HepG2 (cell line): Measurements from ENCODE around the gene TAF4B. TPM values are rescaled to one million over a fixed set of nuclear protein-coding genes. Genes with fewer than 3 reads are reported as not detected.

Experiments used
- CEBPB ChIP-seq: IDR thresholded peaks from 2 replicates; pipeline ENCODE4 v1.6.1; 2011; ENCODE audit warnings: low read depth, low read length, improper control_type of control experiment, borderline replicate concordance
- CEBPG ChIP-seq: IDR thresholded peaks from 2 replicates; pipeline ENCODE4 v1.6.1; 2016
- FOSL2 ChIP-seq: sonication (generic); formaldehyde crosslinking; IDR thresholded peaks from 2 replicates; pipeline ENCODE4 v1.4.0; 2020; ENCODE audit warnings: missing genetic modification reagents
- FOXA3 ChIP-seq: IDR thresholded peaks from 2 replicates; pipeline ENCODE4 v1.6.1; 2016; ENCODE audit warnings: missing genetic modification reagents, missing compliant biosample characterization
- GLI4 ChIP-seq: sonication (generic); formaldehyde crosslinking; IDR thresholded peaks from 2 replicates; pipeline ENCODE4 v1.5.1; 2020; ENCODE audit warnings: missing genetic modification reagents, mild to moderate bottlenecking, moderate library complexity, borderline replicate concordance
- HMG20A ChIP-seq: IDR thresholded peaks from 2 replicates; pipeline ENCODE4 v1.6.1; 2016; ENCODE audit warnings: borderline replicate concordance
- HMGA1 ChIP-seq: sonication (generic); formaldehyde crosslinking; conservative IDR thresholded peaks from 2 replicates; pipeline ENCODE4 v1.4.0; 2020; ENCODE audit warnings: missing genetic modification reagents
- HNF4A ChIP-seq: sonication (generic); formaldehyde crosslinking; IDR thresholded peaks from 2 replicates; pipeline ENCODE4 v1.4.0; 2020; ENCODE audit warnings: missing genetic modification reagents
- HOXA5 ChIP-seq: sonication (generic); formaldehyde crosslinking; IDR thresholded peaks from 2 replicates; pipeline ENCODE4 v1.4.0; 2020; ENCODE audit warnings: missing genetic modification reagents
- IRF9 ChIP-seq: sonication (generic); formaldehyde crosslinking; IDR thresholded peaks from 2 replicates; pipeline ENCODE4 v1.8.0; 2022; ENCODE audit warnings: missing genetic modification reagents, mild to moderate bottlenecking, borderline replicate concordance
- JUND ChIP-seq: sonication (generic); formaldehyde crosslinking; IDR thresholded peaks from 2 replicates; pipeline ENCODE4 v1.8.0; 2022; ENCODE audit warnings: mild to moderate bottlenecking, missing genetic modification reagents
- KLF15 ChIP-seq: sonication (generic); formaldehyde crosslinking; IDR thresholded peaks from 2 replicates; pipeline ENCODE4 v1.8.1; 2023; ENCODE audit warnings: borderline replicate concordance, mild to moderate bottlenecking, inconsistent platforms, missing genetic modification reagents, mixed read lengths
- MEF2D ChIP-seq: sonication (generic); formaldehyde crosslinking; IDR thresholded peaks from 2 replicates; pipeline ENCODE4 v1.5.1; 2020; ENCODE audit warnings: mild to moderate bottlenecking, missing genetic modification reagents
- MIER2 ChIP-seq: IDR thresholded peaks from 2 replicates; pipeline ENCODE4 v1.6.1; 2016; ENCODE audit warnings: missing biosample characterization, missing genetic modification reagents
- MNT ChIP-seq: fragments of 450-650 bp; IDR thresholded peaks from 2 replicates; pipeline ENCODE4 v1.6.1; 2016
- MYC ChIP-seq: sonication (generic); formaldehyde crosslinking; IDR thresholded peaks from 2 replicates; pipeline ENCODE4 v1.9.0; 2021; ENCODE audit warnings: missing genetic modification reagents, borderline replicate concordance
- PHF8 ChIP-seq: sonication (generic); formaldehyde crosslinking; IDR thresholded peaks from 2 replicates; pipeline ENCODE4 v1.5.0; 2020; ENCODE audit warnings: missing genetic modification reagents
- POLR2AphosphoS5 ChIP-seq: IDR thresholded peaks from 2 replicates; pipeline ENCODE4 v1.6.1; 2012; ENCODE audit warnings: low read depth, low read length
- TARDBP ChIP-seq: sonication (generic); formaldehyde crosslinking; IDR thresholded peaks from 2 replicates; pipeline ENCODE4 v1.8.0; 2022; ENCODE audit warnings: mild to moderate bottlenecking, missing genetic modification reagents
- TIGD3 ChIP-seq: sonication (generic); formaldehyde crosslinking; IDR thresholded peaks from 2 replicates; pipeline ENCODE4 v1.5.1; 2020; ENCODE audit warnings: mild to moderate bottlenecking, missing genetic modification reagents, borderline replicate concordance
- U2AF1 ChIP-seq: fragments of 200-400 bp; formaldehyde crosslinking; optimal IDR thresholded peaks from 2 replicates; pipeline ENCODE3; 2017; ENCODE audit warnings: mild to moderate bottlenecking, low read depth, low read length
- ZBTB26 ChIP-seq: IDR thresholded peaks from 2 replicates; pipeline ENCODE4 v1.6.1; 2016; ENCODE audit warnings: missing compliant biosample characterization, missing genetic modification reagents, borderline replicate concordance
- ZBTB3 ChIP-seq: sonication (generic); formaldehyde crosslinking; IDR thresholded peaks from 2 replicates; pipeline ENCODE4 v1.4.0; 2020; ENCODE audit warnings: low read depth, mild to moderate bottlenecking, moderate library complexity, missing genetic modification reagents, borderline replicate concordance
- ZEB1 ChIP-seq: IDR thresholded peaks from 2 replicates; pipeline ENCODE4 v1.6.1; 2012; ENCODE audit warnings: mild to moderate bottlenecking, low read depth, inconsistent platforms; ENCODE audit not compliant: insufficient replicate concordance
- ZFP36L2 ChIP-seq: sonication (generic); formaldehyde crosslinking; IDR thresholded peaks from 2 replicates; pipeline ENCODE4 v1.4.0; 2020; ENCODE audit warnings: missing genetic modification reagents
- ZNF605 ChIP-seq: sonication (generic); formaldehyde crosslinking; IDR thresholded peaks from 2 replicates; pipeline ENCODE4 v1.8.0; 2022; ENCODE audit warnings: mild to moderate bottlenecking, missing genetic modification reagents
- polyA plus RNA-seq, 8 experiments: library from polyadenylated mRNA; depleted of rRNA in 3 of 8; stranded (reverse) in 7 of 8; unstranded in 1 of 8; fragments of >200 nt; fragmentation: Illumina TruSeq in 4 of 8; extraction: Trizol in 4 of 8; gene quantifications; 2 replicates each; pipeline versions ENCODE4 v1.2.1 to v1.2.3, GENCODE V29; 2011 to 2016; ENCODE audit warnings: low read depth in 4 of 8, missing spikeins in 1 of 8, mixed read lengths in 1 of 8; ENCODE audit not compliant: insufficient read depth in 1 of 8
- total RNA-seq, 5 experiments: library from RNA; depleted of rRNA; stranded (reverse); fragments of >200 nt; fragmentation: Illumina TruSeq; extraction: Trizol; gene quantifications; 2 replicates each; pipeline ENCODE4 v1.2.3, GENCODE V29; 2016; ENCODE audit warnings: low read depth in 1 of 5

TAF4B gene
- total and polyA plus RNA-seq, 2 of the 13 experiments (the other 11 are each of a cell fraction or from before 2014, with no cell fraction given), result 2.2 to 3.8 TPM

DNA sequence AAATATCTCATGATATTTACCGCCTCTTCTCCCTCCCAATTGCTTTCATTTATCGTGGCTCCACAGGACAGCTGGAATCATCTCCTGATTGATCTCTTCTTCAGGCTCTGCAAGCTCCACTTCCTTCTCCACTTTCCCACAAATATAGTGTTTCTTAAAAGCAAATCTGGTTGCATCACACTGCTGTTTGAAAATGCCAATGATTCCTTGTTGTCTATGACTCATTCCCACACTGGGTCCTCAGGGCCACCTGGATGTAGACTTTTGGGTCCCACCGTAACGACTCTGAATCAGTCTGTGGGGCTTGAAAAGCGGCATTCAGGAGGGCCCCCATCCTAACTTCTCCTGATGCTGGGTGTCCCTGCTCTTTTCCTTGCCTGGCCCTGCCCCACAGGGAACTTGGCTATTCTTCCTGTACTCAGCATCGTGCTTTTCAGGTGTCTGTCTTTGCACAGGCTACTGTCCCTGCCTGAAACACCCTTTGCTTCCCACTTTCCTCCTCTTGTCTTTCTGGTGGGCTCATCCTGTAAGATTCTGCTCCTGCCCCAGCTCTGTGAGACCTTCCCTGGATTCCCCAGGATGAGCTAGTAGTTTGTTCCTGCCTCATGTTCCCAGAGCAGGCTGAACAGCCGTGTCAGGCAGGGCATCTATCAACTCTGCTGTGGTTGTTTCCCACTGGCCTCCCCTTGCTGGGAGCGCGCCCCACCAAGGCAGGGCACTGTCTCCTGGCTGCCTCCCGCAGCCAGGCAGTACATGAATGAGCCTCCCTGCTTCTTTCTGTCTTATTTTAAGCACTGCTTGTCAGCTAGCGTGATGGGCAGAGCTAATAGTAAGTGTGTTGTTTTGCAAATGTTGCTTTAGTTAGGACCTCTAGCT is 210.2 kb downstream of the TAF4B start (continued):
- TF ChIP-seq KLF15 (CRISPR knock-in tag) (no peak), HNF4A (CRISPR knock-in tag) (no peak), U2AF1 (no peak), TARDBP (CRISPR knock-in tag) (no peak), CEBPG (CRISPR knock-in tag) (peak; percentile 62), CEBPB (peak; percentile 78; the same call in 1 of the 2 replicates), MIER2 (CRISPR knock-in tag) (no peak), IRF9 (CRISPR knock-in tag) (no peak), MYC (no peak), MNT (no peak), HMGA1 (CRISPR knock-in tag) (no peak), PHF8 (no peak), FOSL2 (CRISPR knock-in tag) (peak; percentile 93), GLI4 (CRISPR knock-in tag) (no peak), JUND (CRISPR knock-in tag) (0 out of 2 replicates have a peak, but pooled peaks have one; percentile 13), ZBTB26 (CRISPR knock-in tag) (no peak), POLR2AphosphoS5 (no peak), TIGD3 (CRISPR knock-in tag) (no peak), ZEB1 (no peak), HMG20A (no peak), ZBTB3 (CRISPR knock-in tag) (no peak), FOXA3 (CRISPR knock-in tag) (peak; percentile 8; the same call in 1 of the 2 replicates), HOXA5 (CRISPR knock-in tag) (no peak), ZFP36L2 (no peak), ZNF605 (no peak), MEF2D (no peak)
